H1 (cell line): Measurements from ENCODE around the gene MPP4. TPM values are rescaled to one million over a fixed set of nuclear protein-coding genes. Genes with fewer than 3 reads are reported as not detected.

Experiments used
- ATF2 ChIP-seq: IDR thresholded peaks from 2 replicates; pipeline ENCODE4 v1.6.1; 2012; ENCODE audit warnings: low read length, inconsistent platforms
- BRCA1 ChIP-seq: IDR thresholded peaks from 2 replicates; pipeline ENCODE4 v1.6.1; 2012; ENCODE audit warnings: low read depth, low read length, improper control_type of control experiment
- CHD7 ChIP-seq: fragments of 300-600 bp; sonication (generic); IDR thresholded peaks from 2 replicates; pipeline ENCODE4 v1.7.1; 2012; ENCODE audit warnings: low read length, moderate library complexity, mild to moderate bottlenecking, inconsistent platforms; ENCODE audit not compliant: insufficient replicate concordance
- MAX ChIP-seq: IDR thresholded peaks from 2 replicates; pipeline ENCODE4 v1.6.1; 2012; ENCODE audit warnings: inconsistent platforms
- NANOG ChIP-seq: IDR thresholded peaks from 2 replicates; pipeline ENCODE4 v1.6.1; 2011; ENCODE audit warnings: low read length, low read depth, mild to moderate bottlenecking, inconsistent platforms; ENCODE audit not compliant: insufficient read depth, poor library complexity, severe bottlenecking
- USF2 ChIP-seq: IDR thresholded peaks from 2 replicates; pipeline ENCODE4 v1.6.1; 2011; ENCODE audit warnings: low read length, improper control_type of control experiment
- polyA plus RNA-seq, 7 experiments: library from polyadenylated mRNA; depleted of rRNA in 3 of 7; stranded (reverse) in 5 of 7; unstranded in 2 of 7; fragments of >200 nt in 5 of 7; fragments of 200-250 nt in 2 of 7; gene quantifications; 1 replicate in 5 of 7; 2 replicates in 1 of 7; 4 replicates in 1 of 7; pipeline versions ENCODE4 v1.2.1 to v1.2.3, GENCODE V29; 2011 to 2013; ENCODE audit warnings: missing spikeins in 2 of 7, mixed read lengths in 2 of 7
- total RNA-seq: library from RNA; stranded (reverse); fragmentation: NEBNext Ultra II Directional; extraction: Animal tissue kit (Norgen Biotek cat#: 25700); gene quantifications from 2 replicates; pipeline ENCODE4 v1.2.1, GENCODE V29; 2021

Gene MPP4
- total and polyA plus RNA-seq, 2 of the 8 experiments (the other 6 are each of a cell fraction or from before 2014, with no cell fraction given), result not detected

- TF ChIP-seq CHD7 (no peak), NANOG (no peak), USF2 (no peak), MAX (no peak), BRCA1 (no peak), ATF2 (no peak)
Measured at GRCh38 chr2:201622306-201622970, 76.0 kb downstream of the MPP4 start (continued).
